DMS79 treated with DMSO at 0.1 percent for 48 hours (cell line): ENCODE results near the gene TNRC6C.

Experiments used
- DNase-seq: peaks from one replicate; lab custom pipeline; 2025; lab: John Stamatoyannopoulos, UW

The TNRC6C gene

GRCh38 chr17:77957857-77958715 is at the start of gene TNRC6C:
TSS of gene TNRC6C (plus strand) at chr17:77958703. CDS start at chr17:78004207, 45,504 bp downstream.
- peak; percentile 94 for DNase-seq

- no peak for DNase-seq
Observed at GRCh38 chr17:77909236-77909635, 49.3 kb upstream of the TNRC6C start.

- DNase-seq = no peak
Observed at GRCh38 chr17:77909816-77910215, 48.7 kb upstream of the TNRC6C start.

- peak; percentile 85 for DNase-seq
Observed at GRCh38 chr17:77914385-77915254, 43.9 kb upstream of the TNRC6C start.

GRCh38 chr17:77915594-77916021 is 42.9 kb upstream of the TNRC6C start:
- DNase-seq = no peak

- DNase-seq = no peak
Observed at GRCh38 chr17:77916264-77916663, 42.2 kb upstream of the TNRC6C start.

- DNase-seq = no peak
Observed at GRCh38 chr17:77916703-77917481, 41.6 kb upstream of the TNRC6C start.

- no peak for DNase-seq
Observed at GRCh38 chr17:77919276-77919675, 39.2 kb upstream of the TNRC6C start.

- no peak for DNase-seq
Observed at GRCh38 chr17:77923135-77923534, 35.4 kb upstream of the TNRC6C start.

GRCh38 chr17:77923776-77924513 is 34.6 kb upstream of the TNRC6C start:
- DNase-seq = no peak

- DNase-seq = no peak
Observed at GRCh38 chr17:77924757-77925336, 33.7 kb upstream of the TNRC6C start.

GRCh38 chr17:77925831-77926543 is 32.5 kb upstream of the TNRC6C start:
- no peak for DNase-seq

GRCh38 chr17:77926981-77927380 is 31.5 kb upstream of the TNRC6C start:
- DNase-seq = no peak

GRCh38 chr17:77927777-77928518 is 30.6 kb upstream of the TNRC6C start:
- DNase-seq = no peak

- DNase-seq = no peak
Observed at GRCh38 chr17:77928519-77929179, 29.9 kb upstream of the TNRC6C start.

GRCh38 chr17:77929180-77929564 is 29.3 kb upstream of the TNRC6C start:
- DNase-seq = no peak

GRCh38 chr17:77929871-77930436 is 28.5 kb upstream of the TNRC6C start:
- DNase-seq = no peak
